Body of pancreas (tissue), 4 donors: ENCODE data around the gene OTUB2. TPM values are rescaled to one million over a fixed set of nuclear protein-coding genes. Genes with fewer than 3 reads are reported as not detected.

Experiments
- ATAC-seq: fragments of 150-250 bp; one replicate; pipeline ENCODE4 v1.9.1; 2016
- DNase-seq, 4 donors: peaks; one replicate each; pipeline ENCODE4 v3.0.0-alpha.2; 2019
- H3K27ac ChIP-seq, 4 donors: fragments of 200-600 bp; sonication (generic); 1 replicate in 3 of 4; 2 replicates in 1 of 4; pipeline versions ENCODE4 v1.5.1 to v1.6.1; 2016 to 2019; ENCODE audit warnings: mild to moderate bottlenecking in 1 of 4, mixed read lengths in 1 of 4, moderate library complexity in 1 of 4
- H3K27me3 ChIP-seq, 2 donors: fragments of 200-600 bp; sonication (generic); one replicate each; pipeline ENCODE4 v1.6.0; 2016; ENCODE audit warnings: mild to moderate bottlenecking in 1 of 2
- H3K36me3 ChIP-seq, 2 donors: fragments of 200-600 bp; sonication (generic); replicated peaks in 1 of 2; 2 replicates each; pipeline ENCODE4 v1.5.1; 2016; ENCODE audit warnings: low read depth in 2 of 2; ENCODE audit not compliant: insufficient read depth in 1 of 2
- H3K4me1 ChIP-seq: fragments of 200-600 bp; sonication (generic); one replicate; pipeline ENCODE4 v1.6.0; 2016
- H3K4me3 ChIP-seq, 2 donors: fragments of 200-600 bp; sonication (generic); 1 replicate in 1 of 2; 2 replicates in 1 of 2; pipeline ENCODE4 v1.5.1; 2016 to 2019
- H3K9me3 ChIP-seq, 3 donors: fragments of 200-600 bp; sonication (generic); 1 replicate in 2 of 3; 2 replicates in 1 of 3; pipeline ENCODE4 v1.5.1; 2016
- POLR2A ChIP-seq, 3 donors: fragments of 450-650 bp; IDR thresholded peaks; one replicate each; pipeline ENCODE4 v1.6.1; 2016; ENCODE audit warnings: antibody characterized with exemption in 3 of 3, mild to moderate bottlenecking in 2 of 3
- WGBS, 2 donors: methylation state at CpG; one replicate each; pipeline ENCODE4 v1.1.5; 2017; 5-methylcytosine and 5-hydroxymethylcytosine counted together
- intact Hi-C: fragments of 100-400 bp; cut with DNase I; formaldehyde crosslinking; loops from one replicate; pipeline ENCODE4 v1.15.1; 2023
- total RNA-seq, 2 donors: library from RNA; depleted of rRNA; stranded (reverse); fragments of >200 nt; gene quantifications; one replicate each; pipeline ENCODE4 v1.1.0, GENCODE V29; 2016
- TF ChIP-seq, protein P1 (sequence below), 7 experiments: fragments of 450-650 bp in 4 of 7; fragments of 200-600 bp in 3 of 7; sonication (generic) in 3 of 7; IDR thresholded peaks; one replicate each; pipeline ENCODE4 v1.5.1; 2016 to 2019; ENCODE audit warnings: antibody characterized with exemption in 7 of 7

The OTUB2 gene
- total RNA-seq, 2 donors from 2014 or later = 0.33 to 1.8 TPM

DNA sequence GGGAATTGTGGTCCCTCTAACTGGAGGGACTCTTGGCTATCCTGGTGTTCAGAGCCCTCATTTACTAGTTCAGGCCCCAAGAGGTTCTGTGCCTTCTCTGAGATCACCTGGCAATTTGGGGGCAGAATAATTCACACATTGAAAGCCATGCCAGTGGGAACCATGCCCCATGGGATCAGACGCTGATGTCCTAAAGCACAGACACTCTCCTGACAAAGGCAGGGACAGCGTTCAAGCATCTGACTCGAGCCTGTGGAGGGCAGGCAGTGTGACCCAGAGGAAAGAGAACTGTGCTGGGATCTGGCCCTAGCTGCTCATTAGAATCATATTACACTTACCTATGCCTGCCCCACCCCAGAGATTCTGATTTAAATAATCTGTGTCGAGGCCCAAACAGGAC, 47.4 kb upstream of the OTUB2 start:
- Histone ChIP-seq H3K27me3 (no peaks in the 10 kb centered on the region), H3K36me3 (no peaks in the 10 kb centered on the region), H3K4me3 (no peak overlapping the region), H3K9me3 (no peaks in the 10 kb centered on the region), H3K4me1 (no peaks in the 10 kb centered on the region), H3K27ac (no peak overlapping the region)
- intact Hi-C loops = no loop called here
- 80 to 81% methylated on average over 4 of the region's 4 CpGs for WGBS, 2 donors
- DNase-seq = no peak
- TF ChIP-seq, protein P1, sequence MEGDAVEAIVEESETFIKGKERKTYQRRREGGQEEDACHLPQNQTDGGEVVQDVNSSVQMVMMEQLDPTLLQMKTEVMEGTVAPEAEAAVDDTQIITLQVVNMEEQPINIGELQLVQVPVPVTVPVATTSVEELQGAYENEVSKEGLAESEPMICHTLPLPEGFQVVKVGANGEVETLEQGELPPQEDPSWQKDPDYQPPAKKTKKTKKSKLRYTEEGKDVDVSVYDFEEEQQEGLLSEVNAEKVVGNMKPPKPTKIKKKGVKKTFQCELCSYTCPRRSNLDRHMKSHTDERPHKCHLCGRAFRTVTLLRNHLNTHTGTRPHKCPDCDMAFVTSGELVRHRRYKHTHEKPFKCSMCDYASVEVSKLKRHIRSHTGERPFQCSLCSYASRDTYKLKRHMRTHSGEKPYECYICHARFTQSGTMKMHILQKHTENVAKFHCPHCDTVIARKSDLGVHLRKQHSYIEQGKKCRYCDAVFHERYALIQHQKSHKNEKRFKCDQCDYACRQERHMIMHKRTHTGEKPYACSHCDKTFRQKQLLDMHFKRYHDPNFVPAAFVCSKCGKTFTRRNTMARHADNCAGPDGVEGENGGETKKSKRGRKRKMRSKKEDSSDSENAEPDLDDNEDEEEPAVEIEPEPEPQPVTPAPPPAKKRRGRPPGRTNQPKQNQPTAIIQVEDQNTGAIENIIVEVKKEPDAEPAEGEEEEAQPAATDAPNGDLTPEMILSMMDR (IDR thresholded peaks at IDR 0.05) = no peak
- no peak for TF ChIP-seq POLR2A (IDR thresholded peaks at IDR 0.05)
- ATAC-seq = no peak

GRCh38 chr14:93980456-93981201, 45.5 kb upstream of the OTUB2 start:
- H3K27me3 ChIP-seq = no peaks in the 10 kb centered on the region
- H3K27ac ChIP-seq = no peak overlapping the region
- DNase-seq (no peak), ATAC-seq (no peak)
- WGBS, 2 donors = 75 to 81% methylated on average over 11 of the region's 11 CpGs
- TF ChIP-seq POLR2A (IDR thresholded peaks at IDR 0.05) = no peak
- TF ChIP-seq, protein P1 (IDR thresholded peaks at IDR 0.05) = no peak
- H3K4me3 ChIP-seq = no peak overlapping the region
- no peaks in the 10 kb centered on the region for H3K4me1 ChIP-seq
- intact Hi-C loops = no loop called here
- H3K36me3 ChIP-seq = no peaks in the 10 kb centered on the region
- no peaks in the 10 kb centered on the region for H3K9me3 ChIP-seq

DNA sequence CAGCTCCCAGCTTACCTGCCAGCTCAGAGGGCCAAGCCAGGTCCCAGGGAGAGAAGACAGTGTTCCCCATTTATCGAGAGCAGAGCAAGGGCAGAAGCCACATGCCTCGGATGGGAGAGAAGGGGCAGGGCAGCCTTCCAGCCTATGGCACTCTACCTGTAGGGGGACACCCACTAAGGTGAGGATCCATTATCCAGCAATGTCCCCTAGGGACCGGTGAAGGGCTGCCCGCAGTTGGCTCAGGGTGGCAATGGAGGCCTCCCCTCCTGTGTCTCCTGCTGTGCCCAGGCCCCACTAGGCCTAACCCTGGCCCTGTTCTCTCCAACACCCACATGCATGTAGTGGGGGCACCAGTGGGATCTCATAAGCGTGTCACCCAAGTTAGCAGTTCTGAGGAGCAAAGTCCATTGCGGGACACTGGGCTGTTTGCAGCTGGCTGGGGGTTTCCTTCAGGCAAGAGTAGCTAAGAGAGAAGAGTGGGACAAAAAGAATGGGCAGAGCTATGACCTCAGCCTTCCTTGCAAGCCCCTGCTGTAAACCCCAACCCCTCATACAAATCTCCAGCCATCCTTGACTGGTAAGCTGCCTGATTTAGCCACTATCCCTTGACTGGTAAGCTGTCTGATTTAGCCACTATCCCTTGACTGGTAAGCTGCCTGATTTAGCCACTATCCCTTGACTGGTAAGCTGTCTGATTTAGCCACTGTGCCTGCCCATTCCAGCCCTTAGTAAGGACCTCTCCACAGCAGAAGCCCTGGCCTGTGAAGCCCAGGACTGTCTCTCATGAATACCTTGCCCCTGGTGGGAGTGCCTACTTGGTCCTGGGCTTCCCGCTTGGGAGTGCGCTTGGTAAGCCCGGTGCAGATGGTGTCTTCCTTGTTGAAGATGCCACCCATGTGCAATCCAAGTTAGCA, 44.6 kb upstream of the OTUB2 start:
- WGBS, 2 donors = 93 to 100% methylated on average over 1 to 9 of the region's 9 CpGs
- Histone ChIP-seq H3K27me3 (no peaks in the 10 kb centered on the region), H3K4me1 (no peaks in the 10 kb centered on the region), H3K36me3 (no peaks in the 10 kb centered on the region), H3K9me3 (no peaks in the 10 kb centered on the region), H3K27ac (no peak overlapping the region), H3K4me3 (no peak overlapping the region)
- DNase-seq (no peak), ATAC-seq (no peak)
- TF ChIP-seq POLR2A (IDR thresholded peaks at IDR 0.05) = no peak
- TF ChIP-seq, protein P1 (IDR thresholded peaks at IDR 0.05) = no peak
- intact Hi-C loops = no loop called here

GRCh38 chr14:93982230-93983007, 43.7 kb upstream of the OTUB2 start:
- TF ChIP-seq, protein P1 (IDR thresholded peaks at IDR 0.05) = no peak
- TF ChIP-seq POLR2A (IDR thresholded peaks at IDR 0.05) = no peak
- no peak overlapping the region for H3K27ac ChIP-seq
- WGBS, 2 donors = 75 to 83% methylated on average over 3 to 10 of the region's 10 CpGs

More at GRCh38 chr14:93982230-93983007, 43.7 kb upstream of the OTUB2 start:
- DNase-seq (no peak), ATAC-seq (no peak)
- no peak overlapping the region for H3K4me3 ChIP-seq
- H3K36me3 ChIP-seq = no peaks in the 10 kb centered on the region
- no peaks in the 10 kb centered on the region for H3K4me1 ChIP-seq
- intact Hi-C loops = no loop called here
- H3K27me3 ChIP-seq = no peaks in the 10 kb centered on the region
- H3K9me3 ChIP-seq = no peaks in the 10 kb centered on the region
